GM12874 (cell line): ENCODE data around the gene ATXN10.

Source experiments
- TF ChIP-seq, protein P1 (sequence below): IDR thresholded peaks from 2 replicates; pipeline ENCODE4 v1.5.1; 2011; ENCODE audit warnings: low read depth, mild to moderate bottlenecking, control low read depth, low read length, moderate library complexity; ENCODE audit not compliant: insufficient read depth

ATXN10 gene

DNA sequence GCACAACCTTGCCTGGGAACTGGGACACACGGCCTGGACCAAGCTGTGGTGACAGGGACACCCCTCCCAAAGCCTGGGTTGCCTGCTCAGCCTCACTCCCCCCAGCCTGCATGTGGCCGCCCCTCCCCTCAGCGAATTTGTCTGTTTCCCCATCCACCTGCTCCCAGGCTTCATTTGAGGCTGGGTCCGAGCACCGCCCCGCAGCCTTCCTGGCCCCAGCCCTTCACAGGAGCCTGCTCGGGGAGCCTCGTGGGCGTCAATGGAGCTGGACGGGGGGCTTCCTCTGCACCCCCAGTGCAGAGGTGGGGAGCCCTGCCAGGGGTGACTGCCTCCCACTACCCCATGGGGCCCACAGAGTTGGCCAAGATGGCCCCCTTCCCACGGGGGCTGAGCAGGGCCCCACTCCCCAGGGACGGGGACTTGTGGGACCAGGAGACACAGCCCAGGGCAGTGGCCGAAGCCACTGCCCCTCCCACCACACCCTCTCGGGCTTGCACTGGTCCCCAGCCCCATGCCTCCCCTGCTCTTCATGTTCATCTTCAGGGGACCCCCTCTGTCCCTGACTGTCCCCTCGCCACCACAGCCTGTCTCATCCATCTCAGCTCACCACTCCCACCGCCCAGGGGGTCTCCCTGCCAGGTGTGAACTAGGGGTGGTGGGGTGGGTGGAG is 213.7 kb downstream of the ATXN10 start:
- TF ChIP-seq, protein P1, sequence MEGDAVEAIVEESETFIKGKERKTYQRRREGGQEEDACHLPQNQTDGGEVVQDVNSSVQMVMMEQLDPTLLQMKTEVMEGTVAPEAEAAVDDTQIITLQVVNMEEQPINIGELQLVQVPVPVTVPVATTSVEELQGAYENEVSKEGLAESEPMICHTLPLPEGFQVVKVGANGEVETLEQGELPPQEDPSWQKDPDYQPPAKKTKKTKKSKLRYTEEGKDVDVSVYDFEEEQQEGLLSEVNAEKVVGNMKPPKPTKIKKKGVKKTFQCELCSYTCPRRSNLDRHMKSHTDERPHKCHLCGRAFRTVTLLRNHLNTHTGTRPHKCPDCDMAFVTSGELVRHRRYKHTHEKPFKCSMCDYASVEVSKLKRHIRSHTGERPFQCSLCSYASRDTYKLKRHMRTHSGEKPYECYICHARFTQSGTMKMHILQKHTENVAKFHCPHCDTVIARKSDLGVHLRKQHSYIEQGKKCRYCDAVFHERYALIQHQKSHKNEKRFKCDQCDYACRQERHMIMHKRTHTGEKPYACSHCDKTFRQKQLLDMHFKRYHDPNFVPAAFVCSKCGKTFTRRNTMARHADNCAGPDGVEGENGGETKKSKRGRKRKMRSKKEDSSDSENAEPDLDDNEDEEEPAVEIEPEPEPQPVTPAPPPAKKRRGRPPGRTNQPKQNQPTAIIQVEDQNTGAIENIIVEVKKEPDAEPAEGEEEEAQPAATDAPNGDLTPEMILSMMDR, result no peak

DNA sequence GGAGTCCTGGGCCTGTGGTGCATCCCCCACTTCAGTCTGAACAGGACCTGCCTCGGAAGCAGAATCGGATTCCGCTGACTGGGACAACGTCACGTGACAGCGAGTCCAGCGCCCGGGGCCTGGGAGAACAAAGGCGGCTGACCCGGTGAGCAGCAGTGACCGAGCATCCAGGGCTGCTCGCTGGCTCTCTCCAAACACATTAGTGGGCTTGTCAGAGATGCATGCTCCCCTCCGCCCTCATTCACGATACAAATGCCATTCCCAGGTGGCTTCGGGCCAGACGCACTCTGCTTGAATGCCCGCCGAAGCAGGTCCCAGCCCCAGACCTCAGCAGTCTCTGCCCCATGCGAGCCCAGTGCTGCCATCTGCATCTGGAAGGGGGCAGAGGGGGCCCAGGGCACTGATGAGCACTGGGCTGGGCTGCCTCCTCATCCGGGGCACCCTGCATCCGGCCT is 214.3 kb downstream of the ATXN10 start:
- TF ChIP-seq, protein P1, result no peak

DNA sequence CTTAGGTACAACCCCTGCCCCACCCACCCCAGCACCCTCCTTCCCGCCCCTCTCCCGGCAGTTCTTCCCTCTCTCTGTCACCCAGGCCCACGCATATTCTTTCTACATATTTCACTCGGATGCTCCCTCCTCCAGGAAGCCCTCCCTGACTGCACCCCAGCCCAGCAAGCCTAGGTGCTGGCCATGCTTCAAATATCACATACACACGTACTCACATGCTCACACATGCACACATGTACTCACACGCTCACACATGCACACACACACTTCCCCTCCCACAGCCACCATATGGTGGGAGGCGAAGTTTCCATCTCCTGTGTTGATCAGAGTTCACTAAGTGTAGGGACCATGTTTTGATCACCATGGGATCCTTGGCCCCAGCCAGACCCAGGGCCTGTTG is 214.9 kb downstream of the ATXN10 start:
- TF ChIP-seq, protein P1, result no peak

DNA sequence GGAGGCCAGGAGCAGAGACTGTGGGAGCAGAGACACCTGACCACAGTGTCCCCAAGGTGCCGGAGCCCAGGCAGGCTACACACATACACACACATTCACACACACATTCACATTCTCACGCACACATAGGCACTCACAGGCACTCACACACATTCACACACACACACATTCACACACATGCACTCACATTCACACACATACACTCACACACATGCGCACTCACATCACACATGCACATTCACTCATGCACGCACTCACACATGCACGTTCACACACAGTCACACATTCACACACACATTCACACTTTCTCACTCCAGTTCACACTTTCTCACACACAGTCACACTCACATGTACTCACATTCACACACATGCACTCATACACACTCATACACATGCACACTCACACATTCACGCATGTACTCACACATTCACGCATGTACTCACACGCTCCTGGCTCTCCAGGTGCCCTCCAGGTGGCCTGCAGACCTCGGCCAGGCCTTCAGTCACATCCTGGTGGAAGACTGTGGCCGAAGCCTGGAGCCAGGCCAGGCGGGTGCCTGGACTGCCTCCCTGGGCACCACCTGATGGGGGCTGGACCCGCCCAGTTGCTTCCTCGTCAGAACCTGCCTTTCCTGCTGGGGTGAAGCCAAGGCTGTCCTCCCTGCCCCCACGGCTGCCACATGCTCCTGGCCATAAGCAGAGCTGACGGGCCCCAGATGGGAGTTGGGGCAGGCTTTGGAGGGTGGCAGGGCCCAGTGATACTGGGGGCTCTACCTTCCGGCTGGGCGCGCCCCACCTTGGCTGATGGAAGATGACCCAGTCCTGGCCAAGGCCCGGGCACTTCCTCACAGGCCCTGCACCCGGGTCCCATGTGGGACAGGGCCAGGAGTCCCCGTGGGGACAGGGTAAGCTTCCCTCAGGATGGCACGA is 215.8 kb downstream of the ATXN10 start:
- TF ChIP-seq, protein P1, result no peak

DNA sequence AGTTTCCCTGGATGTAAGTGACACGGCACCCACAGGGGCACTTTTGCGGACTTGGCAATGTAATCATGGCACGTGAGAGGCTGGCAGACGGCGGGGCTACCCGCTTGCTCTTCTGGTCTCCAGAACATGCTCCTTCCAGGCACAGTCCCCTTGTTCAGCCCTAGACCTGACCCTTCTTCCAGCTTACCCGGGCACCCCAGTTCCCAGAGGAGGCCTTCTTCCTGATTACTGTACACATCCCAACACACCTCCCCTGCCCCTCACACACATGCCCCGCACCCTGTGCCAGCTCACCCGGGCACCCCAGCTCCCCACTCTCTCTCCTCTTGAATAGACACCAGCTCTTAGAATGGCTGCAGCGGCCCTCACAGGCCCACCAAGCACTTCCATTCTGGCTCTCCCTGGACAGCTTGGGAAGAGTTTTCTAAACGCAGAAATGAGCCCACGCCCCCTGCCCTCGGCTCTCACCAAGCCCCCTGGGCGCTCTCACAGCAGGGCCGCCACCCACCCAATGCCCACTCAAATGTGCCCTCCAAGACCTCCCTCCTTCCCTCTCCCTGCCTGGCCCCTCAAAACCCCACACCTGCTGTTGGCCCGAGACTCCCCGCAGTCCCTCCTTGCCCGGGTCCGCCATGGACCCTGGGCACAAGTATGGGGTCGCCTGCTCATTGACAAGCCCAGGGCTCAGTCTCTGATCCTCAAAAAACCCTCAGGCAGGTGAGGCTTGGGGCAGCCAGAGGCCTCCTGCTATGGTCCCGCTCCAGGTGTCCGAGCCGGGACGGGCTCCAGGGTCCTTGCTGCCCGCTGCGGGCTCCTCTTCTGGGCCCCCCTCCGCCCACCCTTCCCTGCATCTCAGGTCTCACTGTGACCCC is 216.8 kb downstream of the ATXN10 start:
- TF ChIP-seq, protein P1, result no peak

DNA sequence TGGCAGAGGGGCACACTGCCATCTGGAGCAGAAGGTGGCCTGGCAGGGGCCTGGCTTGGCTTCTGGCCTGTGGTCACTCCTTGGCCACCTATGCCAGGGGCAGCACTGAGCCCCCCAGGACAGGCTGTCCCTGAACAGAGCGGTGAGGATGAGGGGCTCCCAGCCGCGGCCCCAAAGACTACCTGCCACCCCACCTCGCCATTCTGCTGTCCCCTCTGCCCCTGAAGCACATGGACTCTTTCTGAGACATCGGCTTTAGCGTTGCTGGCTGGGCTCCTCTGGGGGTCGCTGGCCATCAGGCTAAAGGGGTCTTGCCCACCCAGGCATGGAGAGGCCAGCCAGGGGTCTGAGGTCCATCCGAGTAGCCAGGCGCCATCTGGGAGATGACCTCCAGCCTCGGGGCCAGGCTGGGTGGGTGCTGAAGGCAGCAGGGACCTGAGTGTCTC is 217.5 kb downstream of the ATXN10 start:
- TF ChIP-seq, protein P1, result no peak
